Tibial nerve (tissue), 4 donors: ENCODE results near the gene CHM.

Experiments
- EP300 ChIP-seq, 2 donors: sonication (generic); formaldehyde crosslinking; IDR thresholded peaks; one replicate each; pipeline ENCODE4 v1.6.1; 2017; ENCODE audit warnings: antibody characterized with exemption in 2 of 2, mild to moderate bottlenecking in 1 of 2
- POLR2A ChIP-seq, 2 donors: fragments of 450-650 bp; IDR thresholded peaks; one replicate each; pipeline ENCODE4 v1.6.1; 2017; ENCODE audit warnings: antibody characterized with exemption in 2 of 2, mild to moderate bottlenecking in 2 of 2, moderate library complexity in 2 of 2
- TF ChIP-seq, protein P1 (sequence below), 5 experiments: fragments of 200-600 bp in 3 of 5; fragments of 450-650 bp in 2 of 5; sonication (generic) in 3 of 5; IDR thresholded peaks; one replicate each; pipeline ENCODE4 v1.5.1; 2016 to 2019; ENCODE audit warnings: antibody characterized with exemption in 5 of 5, mild to moderate bottlenecking in 3 of 5, moderate library complexity in 2 of 5

DNA sequence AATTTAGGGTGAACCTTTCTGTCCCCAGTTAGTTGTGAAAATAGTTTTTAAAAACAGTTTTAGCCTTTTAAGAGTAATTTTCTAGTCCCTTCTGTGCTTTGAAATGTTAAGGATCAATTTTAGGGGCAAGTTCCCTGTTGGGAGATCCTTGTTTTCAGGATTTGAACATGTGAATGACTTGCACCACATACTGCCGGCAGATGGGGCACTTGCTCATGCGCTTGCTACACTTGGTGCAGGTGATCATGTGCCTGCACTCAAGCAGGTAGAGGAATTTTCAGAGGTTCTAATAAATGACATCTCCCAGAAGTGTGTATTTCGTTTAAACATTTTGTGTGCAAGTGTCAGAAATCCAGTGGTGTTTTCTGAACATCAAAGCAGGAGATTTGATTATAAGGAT lies 195.9 kb downstream of the CHM start:
- TF ChIP-seq, protein P1, sequence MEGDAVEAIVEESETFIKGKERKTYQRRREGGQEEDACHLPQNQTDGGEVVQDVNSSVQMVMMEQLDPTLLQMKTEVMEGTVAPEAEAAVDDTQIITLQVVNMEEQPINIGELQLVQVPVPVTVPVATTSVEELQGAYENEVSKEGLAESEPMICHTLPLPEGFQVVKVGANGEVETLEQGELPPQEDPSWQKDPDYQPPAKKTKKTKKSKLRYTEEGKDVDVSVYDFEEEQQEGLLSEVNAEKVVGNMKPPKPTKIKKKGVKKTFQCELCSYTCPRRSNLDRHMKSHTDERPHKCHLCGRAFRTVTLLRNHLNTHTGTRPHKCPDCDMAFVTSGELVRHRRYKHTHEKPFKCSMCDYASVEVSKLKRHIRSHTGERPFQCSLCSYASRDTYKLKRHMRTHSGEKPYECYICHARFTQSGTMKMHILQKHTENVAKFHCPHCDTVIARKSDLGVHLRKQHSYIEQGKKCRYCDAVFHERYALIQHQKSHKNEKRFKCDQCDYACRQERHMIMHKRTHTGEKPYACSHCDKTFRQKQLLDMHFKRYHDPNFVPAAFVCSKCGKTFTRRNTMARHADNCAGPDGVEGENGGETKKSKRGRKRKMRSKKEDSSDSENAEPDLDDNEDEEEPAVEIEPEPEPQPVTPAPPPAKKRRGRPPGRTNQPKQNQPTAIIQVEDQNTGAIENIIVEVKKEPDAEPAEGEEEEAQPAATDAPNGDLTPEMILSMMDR (IDR thresholded peaks at IDR 0.05): peak in 2 of 5 experiments; percentile 6 to 9
- TF ChIP-seq POLR2A (IDR thresholded peaks at IDR 0.05) (no peak), EP300 (IDR thresholded peaks at IDR 0.05) (no peak)
